Eye (tissue), 1 donor: ENCODE measurements around the gene NR1I2.
A peak's percentile ranks its signal among the peaks of the same experiment; 100 is the strongest.

Experiments used
- DNase-seq: peaks from one replicate; pipeline ENCODE4 v3.0.0-alpha.2; 2015

Gene NR1I2

GRCh38 chr3:119782460-119782859 is 559 bp downstream of the NR1I2 start:
- DNase-seq, result no peak

DNA sequence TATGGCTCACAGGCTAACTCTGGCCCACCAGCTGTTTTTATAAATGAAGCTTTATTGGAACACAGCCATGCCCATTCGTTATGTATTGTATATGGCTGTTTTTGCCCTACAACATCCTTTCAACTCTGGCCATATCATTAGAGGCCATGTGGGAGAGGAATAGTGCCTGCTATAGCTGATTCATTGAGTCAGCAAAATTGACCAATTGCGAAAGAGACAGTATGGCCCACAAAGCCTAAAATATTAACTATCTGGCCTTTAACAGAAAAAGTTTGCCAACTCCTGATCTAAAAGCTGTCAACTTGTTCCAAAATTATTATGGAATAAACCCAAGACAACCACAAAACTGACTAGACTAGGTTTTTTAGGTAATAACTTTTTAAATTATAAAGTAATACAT is 1.4 kb downstream of the NR1I2 start:
- no peak for DNase-seq

DNA sequence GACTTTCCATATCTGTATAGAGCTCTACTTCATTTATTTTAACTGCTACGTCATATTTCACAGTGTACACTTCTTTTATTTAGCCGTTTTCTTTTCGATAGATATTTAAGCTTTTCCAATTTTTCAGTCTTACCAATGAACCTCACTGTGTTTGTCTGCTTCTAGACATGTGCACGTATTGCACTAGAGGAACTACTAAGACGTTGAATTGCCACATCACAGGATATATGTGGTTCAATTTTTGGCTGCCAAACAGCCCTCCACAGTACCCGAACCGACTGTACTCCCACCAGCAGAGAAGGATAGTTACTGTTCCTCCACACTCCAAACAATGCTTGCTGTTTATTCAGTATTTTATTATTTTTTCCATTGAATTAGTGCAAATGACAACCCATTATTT is 2.0 kb downstream of the NR1I2 start:
- no peak for DNase-seq

- no peak for DNase-seq
These were observed 4.5 kb downstream of the NR1I2 start for GRCh38 chr3:119786409-119786808.

DNA sequence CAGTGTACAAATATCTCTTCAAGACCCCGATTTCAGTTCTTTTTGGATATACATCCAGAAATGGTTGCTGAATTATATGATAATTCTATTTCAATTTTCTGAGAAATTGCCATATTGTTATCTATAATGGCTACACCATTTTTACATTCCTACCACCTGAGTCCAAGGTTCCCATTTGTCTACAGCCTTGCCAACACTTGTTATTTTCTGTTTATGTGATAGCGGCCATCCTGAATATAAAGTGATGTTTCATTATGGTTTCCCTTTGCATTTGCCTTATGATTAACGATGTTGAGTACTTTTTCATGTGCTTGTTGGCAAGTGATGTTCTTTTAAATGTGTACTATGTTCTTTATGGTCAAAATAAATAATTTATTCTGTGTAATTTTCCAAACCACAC is 8.5 kb downstream of the NR1I2 start:
- no peak for DNase-seq

DNA sequence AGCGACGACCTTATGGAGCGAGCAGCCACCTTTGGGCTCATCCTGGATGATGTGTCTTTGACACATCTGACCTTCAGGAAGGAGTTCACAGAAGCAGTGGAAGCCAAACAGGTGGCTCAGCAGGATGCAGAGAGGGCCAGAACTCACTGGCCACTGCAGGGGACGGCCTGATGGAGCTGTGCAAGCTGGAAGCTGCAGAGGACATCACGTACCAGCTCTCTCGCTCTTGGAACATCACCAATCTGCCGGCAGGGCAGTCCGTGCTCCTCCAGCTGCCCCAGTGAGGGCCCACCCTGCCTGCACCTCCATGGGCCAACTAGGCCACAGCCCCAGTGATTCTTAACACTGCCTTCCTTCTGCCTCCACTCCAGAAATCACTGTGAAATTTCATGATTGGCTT is 10.4 kb downstream of the NR1I2 start:
- DNase-seq, result no peak

DNA sequence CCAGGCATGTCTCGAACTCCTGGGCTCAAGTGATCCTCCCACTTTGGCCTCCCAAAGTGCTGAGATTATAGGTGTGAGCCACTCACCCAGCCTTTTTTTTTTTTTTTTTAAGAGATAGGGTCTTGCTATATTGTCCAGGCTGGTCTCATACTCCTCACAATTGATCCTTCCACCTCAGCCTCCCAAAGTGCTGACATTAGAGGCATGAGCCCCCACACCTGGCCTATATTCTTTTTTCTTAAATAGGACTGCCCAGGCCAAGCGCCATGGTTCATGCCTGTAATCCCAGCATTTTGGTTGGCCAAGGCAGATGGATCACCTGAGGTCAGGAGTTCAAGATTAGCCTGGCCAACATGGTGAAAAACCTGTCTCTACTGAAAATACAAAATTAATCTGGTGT is 12.5 kb downstream of the NR1I2 start:
- no peak for DNase-seq

GRCh38 chr3:119794971-119795612 is 13.2 kb downstream of the NR1I2 start:
- DNase-seq, result no peak

DNA sequence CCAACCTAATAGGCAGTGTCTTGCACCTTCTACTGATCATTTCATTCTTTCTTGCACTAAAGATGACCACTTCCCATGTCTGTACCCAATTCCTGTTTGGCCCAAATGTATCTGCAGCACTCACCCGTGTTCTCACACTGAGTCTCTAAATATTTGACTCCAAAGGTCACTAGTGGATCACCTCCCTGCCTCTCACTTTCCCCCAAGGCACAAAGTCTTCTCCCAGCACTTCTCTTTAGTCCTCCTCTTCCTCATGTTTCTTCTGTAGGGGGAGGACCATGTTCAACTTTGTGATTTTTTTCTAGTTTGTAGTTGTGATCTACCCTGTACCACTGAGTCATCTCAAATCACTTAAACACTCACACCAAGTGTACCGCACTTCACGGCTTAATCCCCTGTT is 13.9 kb downstream of the NR1I2 start:
- no peak for DNase-seq

- DNase-seq, result no peak
These were observed 14.5 kb downstream of the NR1I2 start for GRCh38 chr3:119796368-119796767.

- DNase-seq, result no peak
These were observed 14.9 kb downstream of the NR1I2 start for GRCh38 chr3:119796785-119797184.

GRCh38 chr3:119800844-119801243 is 18.9 kb downstream of the NR1I2 start:
- no peak for DNase-seq

DNA sequence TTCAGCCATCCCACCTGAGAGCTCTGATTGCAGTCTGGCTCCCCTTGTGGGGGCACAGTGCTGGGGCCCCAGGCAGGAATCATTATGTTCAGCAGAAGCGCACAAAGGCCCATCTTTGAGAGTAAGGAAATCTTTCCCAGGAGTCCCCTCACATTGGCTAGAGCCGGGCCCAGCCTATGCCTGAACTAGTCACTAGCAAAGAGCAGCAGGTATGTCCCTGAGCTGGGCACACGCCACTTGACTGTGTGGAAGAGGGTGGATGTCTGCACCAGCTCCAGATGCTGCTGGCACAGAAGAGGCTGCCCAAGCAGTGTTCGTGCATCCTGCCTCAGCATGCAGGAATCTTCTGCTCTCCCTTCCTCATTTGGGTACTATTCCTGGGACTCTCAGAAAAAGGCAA is 26.3 kb downstream of the NR1I2 start:
- no peak for DNase-seq

- no peak for DNase-seq
These were observed 26.9 kb downstream of the NR1I2 start for GRCh38 chr3:119808843-119809242.

GRCh38 chr3:119809249-119810017 is 27.5 kb downstream of the NR1I2 start:
- no peak for DNase-seq

GRCh38 chr3:119810018-119810435 is 28.1 kb downstream of the NR1I2 start:
- DNase-seq, result peak; percentile 64

DNA sequence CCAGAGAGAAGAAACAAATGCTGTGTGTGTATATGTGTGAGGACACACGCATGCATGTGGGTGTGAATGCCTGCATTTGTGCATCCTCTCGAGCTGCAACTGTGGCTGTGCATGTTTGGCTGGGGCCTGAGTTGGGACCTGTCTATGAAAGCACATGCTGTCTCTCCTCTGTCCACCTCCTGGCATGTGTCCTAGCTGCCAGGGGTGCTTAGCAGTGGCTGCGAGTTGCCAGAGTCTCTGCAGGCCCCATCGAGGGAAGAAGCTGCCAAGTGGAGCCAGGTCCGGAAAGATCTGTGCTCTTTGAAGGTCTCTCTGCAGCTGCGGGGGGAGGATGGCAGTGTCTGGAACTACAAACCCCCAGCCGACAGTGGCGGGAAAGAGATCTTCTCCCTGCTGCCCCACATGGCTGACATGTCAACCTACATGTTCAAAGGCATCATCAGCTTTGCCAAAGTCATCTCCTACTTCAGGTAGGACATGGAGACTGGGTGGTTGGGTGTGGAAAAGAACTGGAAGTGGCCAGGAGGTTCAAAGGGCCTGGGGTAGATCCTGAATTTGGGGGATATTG is 30.7 kb downstream of the NR1I2 start:
- DNase-seq, result no peak

DNA sequence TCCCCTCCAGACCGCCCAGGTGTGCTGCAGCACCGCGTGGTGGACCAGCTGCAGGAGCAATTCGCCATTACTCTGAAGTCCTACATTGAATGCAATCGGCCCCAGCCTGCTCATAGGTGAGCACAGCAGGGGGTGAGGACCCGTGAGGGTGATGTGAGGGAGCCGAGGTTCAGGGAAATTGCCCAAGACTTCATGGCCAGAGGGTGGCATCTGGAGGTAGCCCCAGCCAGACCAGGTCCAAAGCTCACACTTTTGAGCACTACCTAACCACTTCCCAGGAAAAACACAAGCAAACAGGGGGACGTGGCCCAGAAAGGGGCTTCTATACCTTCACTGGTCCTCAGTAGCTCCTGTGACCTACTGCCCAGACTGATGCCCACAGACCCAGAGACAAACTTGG is 33.8 kb downstream of the NR1I2 start:
- DNase-seq, result no peak

- no peak for DNase-seq
These were observed 35.2 kb downstream of the NR1I2 start for GRCh38 chr3:119817071-119817470.

DNA sequence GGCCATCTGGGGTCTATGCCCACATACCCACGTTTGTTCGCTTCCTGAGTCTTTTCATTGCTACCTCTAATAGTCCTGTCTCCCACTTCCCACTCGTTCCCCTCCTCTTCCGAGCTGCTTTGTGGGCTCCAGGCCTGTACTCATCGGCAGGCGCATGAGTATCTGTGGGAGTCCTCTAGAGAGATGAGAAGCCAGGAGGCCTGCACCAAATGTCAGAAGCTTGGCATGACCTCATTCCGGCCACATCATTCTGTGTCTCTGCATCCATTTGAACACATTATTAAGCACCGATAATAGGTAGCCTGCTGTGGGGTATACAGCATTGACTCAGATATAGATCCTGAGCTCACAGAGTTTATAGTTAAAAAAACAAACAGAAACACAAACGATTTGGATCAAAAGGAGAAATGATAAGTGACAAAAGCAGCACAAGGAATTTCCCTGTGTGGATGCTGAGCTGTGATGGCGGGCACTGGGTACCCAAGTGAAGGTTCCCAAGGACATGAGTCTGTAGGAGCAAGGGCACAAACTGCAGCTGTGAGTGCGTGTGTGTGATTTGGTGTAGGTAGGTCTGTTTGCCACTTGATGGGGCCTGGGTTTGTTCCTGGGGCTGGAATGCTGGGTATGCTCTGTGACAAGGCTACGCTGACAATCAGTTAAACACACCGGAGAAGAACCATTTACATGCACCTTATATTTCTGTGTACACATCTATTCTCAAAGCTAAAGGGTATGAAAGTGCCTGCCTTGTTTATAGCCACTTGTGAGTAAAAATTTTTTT is 35.9 kb downstream of the NR1I2 start:
- no peak for DNase-seq

DNA sequence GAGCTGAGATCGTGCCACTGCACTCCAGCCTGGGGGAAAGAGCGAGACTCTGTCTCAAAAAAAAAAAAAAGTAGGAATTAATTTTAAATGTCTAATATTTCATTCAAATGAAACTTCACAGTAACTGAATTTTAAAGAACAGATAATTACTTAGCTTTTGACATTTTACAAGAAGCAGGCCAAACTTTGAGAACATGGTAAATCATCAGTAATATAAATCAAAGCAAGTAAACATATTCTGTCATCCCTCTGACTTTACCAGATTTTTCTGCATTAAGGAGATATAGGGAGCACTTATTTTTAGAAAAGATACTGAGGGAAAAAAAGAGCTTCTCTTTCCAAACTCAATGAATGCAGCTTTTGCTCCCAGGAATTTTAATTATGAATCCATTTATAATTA is 37.0 kb downstream of the NR1I2 start:
- no peak for DNase-seq

GRCh38 chr3:119819806-119820205 is 37.9 kb downstream of the NR1I2 start:
- DNase-seq, result no peak

DNA sequence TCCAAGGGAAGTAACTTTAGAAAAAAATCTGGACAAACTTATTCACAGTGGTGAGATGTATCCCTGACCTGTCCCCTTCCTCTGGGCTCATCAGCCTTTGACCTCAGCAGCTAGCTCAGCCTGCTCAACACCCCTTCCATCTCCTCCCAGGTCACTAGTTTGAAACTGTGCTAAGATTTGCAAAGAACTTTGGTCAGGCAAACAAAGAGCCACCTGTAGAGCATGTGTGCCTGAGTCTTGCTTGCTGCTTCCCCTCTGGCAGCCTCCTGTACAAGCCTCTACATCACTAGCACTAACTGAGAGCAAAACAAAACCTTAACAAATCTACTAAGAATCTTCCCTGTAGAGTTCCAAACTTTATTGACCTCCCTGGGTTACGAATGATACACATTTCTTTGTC is 43.9 kb downstream of the NR1I2 start:
- no peak for DNase-seq
